T47D (cell line): Measurements from ENCODE around the gene CBFA2T3.

Source experiments
- DNase-seq, 2 experiments: peaks; one replicate each; pipeline versions ENCODE4 v3.0.0 to v3.0.0-alpha.2; 2011 to 2012; ENCODE audit warnings: low read depth in 1 of 2, low spot score in 1 of 2
- JUND ChIP-seq: IDR thresholded peaks from 2 replicates; pipeline ENCODE4 v1.6.1; 2012; ENCODE audit warnings: low read depth
- in situ Hi-C: cut with HindIII; loops from 2 replicates; pipeline ENCODE4 v1.10.0; 2016; ENCODE audit warnings: low sequenced_read_pairs, low pct_unique_long_range_greater_than_20kb

The CBFA2T3 gene

DNA sequence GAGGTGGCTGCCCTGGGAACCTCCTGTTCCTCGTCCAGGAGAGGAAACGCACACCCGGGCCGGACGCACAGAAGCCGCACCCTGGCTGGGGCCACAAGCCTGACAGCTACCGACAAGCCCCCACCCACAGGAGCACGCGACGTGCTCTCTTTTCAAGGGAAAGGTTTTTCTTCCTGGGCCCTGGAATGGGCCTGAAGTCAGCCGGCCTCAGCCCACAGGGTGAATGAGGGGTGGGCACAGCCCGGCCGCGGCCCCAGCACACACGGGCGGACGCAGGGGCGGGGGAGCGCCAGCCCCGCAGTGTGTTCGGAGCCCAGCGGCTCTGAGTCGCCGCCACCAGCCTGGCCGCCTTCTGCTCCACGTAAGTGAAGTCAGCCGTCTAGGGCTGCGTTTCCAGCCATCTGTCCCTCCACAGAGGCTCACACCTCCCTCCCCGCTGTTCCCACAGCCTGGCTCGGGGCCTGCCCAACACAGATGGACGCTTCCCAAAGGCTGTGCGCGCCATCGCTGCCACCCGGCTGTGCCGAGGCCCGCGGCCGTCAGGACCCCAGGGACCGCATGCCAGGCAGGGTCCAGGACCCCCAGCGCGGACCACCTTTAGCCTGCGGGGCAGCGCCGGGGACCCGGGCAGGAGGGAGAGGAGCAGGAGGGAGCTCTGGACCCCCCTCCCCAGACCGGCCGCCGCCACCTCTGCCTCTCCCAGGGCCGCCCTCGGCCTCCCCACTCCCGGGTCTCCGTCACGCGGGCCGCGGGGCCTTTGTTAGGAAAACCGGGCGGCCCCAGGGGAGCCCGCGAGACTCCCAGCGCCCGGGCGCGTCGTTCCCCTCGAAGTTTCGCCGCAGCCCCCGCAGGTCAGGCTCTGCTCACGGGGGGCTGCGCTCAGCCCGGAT is 36.8 kb downstream of the CBFA2T3 start:
- peak; percentile 55 to 79 for DNase-seq
- TF ChIP-seq JUND, result no peak
- in situ Hi-C loops, result no loop called here

DNA sequence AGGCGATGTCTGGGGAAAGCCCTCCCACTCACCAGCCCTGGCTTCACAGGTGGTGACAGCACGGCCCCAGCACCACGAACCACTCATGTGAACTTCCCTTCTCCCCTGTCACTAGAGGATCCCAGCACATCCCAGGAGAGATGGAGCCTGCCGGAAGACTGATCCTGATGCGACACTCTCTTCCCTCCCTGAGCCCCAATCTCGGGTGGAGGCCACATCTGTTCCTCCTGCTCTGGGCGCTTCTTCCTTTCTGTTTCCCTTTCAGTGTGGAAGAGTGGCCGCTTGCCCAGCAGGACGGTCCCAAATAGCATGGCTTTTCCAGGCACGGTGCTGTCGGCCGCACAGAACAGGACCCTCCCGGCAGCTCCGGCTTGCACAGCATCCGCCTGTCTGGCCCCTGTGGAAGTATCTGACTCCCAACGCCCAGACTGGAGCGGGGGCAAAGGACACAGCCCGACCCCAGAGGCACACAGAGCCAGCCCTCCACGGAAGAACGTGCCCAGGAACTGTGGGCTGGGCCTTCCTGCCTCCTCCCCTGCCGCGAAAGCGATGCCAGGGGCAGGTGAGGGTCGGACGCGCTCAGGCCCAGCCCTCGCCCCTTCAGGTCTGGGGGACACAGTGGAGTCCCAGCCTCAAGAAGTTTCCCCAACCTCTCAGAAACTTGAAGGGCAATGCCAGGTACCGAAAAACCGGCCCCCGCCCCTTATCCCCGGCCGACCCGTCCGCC is 37.6 kb downstream of the CBFA2T3 start:
- TF ChIP-seq JUND, result no peak
- in situ Hi-C loops, result no loop called here
- DNase-seq, result no peak

DNA sequence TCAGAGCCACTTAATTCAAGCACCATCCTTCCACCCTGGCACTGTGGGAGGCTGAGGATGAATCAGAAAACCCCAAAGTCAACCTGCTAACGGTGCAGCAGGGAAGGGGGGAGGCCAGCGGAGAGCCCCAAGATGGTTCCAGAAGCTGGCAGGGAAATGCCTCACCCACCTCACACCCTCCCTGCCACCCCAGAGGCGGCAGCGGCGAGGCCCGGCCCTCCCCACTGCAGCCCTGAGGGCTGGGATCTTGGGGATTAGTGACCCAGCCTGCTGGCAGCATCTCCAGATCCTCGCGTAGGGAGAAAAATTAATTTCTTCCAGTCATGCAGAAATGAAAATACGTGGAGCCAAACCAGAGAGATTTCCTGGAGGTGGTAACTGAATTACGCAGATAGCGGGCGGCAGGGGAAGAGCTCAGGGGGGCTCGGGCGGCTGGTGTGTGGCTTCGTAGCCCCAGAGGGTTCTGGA is 38.2 kb downstream of the CBFA2T3 start:
- TF ChIP-seq JUND, result no peak
- no peak for DNase-seq
- in situ Hi-C loops, result no loop called here

DNA sequence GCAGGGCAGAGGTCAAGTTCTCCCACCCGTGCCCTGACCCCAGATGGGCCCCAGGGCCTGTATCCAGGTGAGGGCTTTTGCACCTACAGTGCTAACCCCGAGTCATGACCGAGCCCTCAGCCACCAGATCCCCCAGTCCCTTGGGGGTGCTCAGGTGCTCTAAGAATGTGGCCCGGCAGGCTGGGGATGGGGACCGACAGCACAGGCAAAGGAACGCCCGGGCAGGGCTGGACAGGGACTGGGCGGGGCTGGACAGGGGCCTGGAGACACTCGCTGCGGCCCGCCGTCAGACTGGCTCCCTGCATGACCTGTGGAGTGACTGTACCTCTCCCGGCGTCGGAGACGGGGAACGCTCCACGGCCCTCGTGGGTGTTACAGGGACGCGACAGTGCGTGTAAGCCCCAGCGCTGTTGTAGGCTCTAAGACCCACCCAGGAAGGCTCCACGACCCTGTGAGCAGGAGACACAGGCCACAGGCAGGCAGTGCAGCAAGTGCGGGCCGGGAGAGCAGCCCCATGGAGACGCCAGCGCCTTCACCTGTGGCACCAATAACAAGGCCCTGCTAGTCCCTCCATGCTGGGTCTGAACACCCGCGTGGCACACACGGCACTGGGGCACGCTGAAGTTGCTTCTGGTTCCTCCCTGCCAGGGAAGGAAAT is 38.8 kb downstream of the CBFA2T3 start:
- peak; percentile 81 to 84 for DNase-seq
- no peak for TF ChIP-seq JUND
- in situ Hi-C loops, result no loop called here

DNA sequence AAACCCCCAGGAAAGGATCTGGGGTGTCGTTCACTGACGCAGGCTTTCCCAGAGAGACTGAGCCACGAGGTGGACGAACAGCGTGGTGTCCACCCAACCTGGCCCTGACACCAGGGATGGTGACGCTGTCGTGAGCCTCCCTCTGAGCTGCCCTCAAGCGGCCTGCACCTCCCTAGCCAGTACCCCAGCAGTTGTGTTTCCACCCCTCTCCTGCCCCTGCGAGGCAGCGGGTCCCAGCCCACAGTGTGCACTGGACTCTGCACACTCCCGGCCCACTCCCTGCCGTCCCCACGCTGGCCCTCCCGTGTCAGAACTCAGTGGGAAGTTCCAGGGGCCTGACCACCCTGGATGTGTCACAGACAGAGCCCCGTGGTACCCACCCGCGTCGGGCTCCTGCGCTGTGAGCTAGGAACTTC is 39.8 kb downstream of the CBFA2T3 start:
- TF ChIP-seq JUND, result no peak
- DNase-seq, result no peak
- in situ Hi-C loops, result no loop called here

DNA sequence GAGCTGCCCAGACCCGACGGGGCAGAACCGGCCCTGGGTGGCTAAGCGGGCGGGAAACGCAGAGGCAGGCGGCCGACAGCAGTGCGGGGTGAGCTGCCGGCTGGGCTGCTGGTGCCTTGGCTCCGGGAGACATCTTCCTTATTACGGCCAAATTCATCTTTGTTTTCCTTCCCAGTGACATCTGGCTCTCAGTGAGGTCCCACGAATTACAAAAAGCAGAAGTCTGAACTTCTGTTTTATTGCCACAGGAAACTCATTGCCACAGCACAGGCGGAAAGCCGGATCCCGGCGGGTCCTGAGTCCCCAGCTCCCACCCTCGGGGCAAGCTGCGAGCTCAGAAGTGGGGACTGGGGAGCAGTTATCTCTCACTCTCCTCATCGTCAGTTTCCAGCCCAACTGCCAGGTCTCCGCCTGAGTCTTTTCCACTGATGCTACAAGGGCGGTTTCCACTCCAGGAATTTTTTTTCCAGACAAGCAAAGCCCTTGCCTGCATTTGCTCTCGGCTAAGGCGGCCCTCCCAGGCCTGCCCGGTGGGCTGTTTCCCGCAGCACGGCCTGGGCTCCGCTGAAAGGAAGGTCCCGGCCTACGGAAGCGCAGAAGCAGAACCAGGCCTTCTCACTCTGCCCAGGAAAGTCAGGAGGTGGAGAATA is 40.3 kb downstream of the CBFA2T3 start:
- in situ Hi-C loops, result no loop called here
- no peak for TF ChIP-seq JUND
- no peak for DNase-seq

DNA sequence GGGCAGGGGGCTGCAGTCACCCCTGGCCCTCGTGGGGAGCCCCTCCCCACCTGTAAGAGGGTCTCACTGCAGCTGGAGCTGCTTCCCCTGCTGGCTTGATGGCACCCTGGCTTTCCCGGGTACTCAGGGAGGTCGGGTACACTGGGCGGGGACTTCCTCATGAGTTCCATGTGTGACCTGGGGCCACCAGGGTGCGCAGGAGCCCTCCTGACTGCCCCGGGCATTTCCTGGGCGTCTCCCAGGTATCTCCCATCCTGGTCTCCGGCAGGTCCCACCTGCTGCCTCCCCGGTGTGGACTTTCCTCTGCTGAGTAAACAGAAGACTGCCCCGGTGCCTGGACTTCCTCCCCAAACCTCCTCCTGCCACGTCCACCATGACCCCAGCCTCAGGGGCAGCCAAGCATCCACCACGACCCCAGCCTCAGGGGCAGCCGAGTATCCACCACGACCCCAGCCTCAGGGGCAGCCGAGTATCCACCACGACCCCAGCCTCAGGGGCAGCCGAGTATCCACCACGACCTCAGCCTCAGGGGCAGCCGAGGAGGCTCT is 40.9 kb downstream of the CBFA2T3 start:
- in situ Hi-C loops, result no loop called here
- peak; percentile 57 to 80 for DNase-seq

DNA sequence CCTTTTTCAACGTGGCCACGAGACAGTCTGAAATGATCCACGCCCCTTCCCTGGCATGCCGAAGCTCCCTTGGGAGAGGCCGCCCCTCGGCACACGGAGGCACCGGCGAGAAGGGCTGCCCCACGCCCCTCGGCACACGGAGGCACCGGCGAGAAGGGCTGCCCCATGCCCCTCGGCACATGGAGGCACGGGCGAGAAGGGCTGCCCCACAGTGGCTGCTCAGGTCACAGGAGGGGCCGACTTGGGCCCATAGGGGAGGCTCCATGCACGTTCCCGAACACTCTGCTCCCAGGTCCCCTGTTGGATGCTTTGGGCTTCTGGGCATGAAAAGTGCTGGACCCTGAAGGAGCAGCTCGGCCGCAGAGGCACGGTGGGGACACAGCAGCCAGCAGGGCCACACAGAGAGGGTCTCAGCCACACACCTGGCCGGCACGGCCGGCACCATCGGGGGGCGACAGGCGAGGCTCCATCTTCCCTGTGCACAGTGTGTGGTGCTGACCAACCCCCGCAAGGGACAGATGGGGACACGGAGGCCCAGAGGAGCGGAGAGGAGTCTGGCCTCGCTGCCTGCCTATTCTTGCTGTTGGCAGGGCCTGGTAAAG is 42.8 kb downstream of the CBFA2T3 start:
- no peak for DNase-seq
- in situ Hi-C loops, result no loop called here

More for the DNA sequence above, 40.9 kb downstream of the CBFA2T3 start:
- TF ChIP-seq JUND, result no peak

DNA sequence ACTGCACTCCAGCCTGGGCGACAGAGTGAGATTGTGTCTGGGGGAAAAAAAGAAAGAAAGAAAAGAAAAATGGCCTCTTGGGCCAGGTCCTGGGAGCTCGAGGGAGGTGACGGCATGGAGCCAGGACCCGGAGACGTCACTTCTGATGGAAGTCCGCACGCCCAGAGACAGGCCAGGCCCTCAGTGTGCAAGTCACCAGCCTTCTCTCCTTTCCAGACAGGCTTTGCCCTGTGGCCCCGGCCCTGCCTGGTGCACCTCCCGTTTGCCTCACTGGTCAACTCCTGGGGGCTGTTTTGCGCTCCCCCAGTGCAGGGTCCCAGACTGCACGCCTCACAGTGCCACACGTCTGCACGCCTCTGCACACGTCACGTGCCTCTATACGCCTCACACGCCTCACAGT is 44.1 kb downstream of the CBFA2T3 start:
- no peak for DNase-seq
- in situ Hi-C loops, result no loop called here
- TF ChIP-seq JUND, result no peak

More for the DNA sequence above, 42.8 kb downstream of the CBFA2T3 start:
- no peak for TF ChIP-seq JUND

DNA sequence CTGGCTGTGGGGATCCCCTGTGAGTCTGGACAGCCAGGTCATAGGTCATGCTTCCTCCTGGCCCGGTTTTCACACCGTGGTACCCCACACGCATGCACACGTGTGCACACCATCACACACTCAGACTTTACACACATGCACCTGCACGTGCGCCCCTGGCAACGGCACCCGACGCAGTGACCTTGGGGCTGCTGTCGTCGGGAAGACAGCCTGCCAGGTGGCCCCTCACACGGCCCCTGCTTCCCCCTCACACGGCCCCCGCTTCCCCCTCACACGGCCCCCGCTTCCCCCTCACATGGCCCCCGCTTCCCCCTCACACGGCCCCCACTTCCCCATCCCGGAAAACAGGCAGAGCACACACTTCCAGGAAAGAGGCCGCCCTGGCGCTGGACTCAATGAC is 45.1 kb downstream of the CBFA2T3 start:
- in situ Hi-C loops, result no loop called here
- DNase-seq, result no peak
- no peak for TF ChIP-seq JUND

DNA sequence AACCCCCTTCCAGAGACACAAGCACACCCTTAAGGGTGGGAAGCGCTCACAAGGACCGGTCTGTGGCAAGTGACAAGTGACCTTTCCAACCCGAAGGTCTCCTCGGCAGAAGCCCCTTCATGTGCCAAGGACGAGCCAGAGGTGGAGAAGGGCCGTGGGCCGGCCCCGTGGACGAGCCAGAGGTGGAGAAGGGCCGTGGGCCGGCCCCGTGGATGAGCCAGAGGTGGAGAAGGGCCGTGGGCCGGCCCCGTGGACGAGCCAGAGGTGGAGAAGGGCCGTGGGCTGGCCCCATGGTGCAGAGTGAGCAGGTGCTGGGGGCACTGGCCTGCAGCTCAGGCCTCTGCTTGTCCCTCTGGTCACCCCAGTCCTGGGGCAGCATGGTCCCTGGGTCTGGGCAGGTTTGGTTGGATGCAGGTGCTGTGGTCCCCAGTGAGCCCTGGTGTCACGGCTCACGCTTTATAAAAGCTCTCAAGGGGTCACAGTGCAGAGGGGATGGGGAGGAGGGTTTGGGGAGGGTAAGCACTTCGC is 45.6 kb downstream of the CBFA2T3 start:
- TF ChIP-seq JUND, result no peak
- no peak for DNase-seq
- in situ Hi-C loops, result no loop called here

DNA sequence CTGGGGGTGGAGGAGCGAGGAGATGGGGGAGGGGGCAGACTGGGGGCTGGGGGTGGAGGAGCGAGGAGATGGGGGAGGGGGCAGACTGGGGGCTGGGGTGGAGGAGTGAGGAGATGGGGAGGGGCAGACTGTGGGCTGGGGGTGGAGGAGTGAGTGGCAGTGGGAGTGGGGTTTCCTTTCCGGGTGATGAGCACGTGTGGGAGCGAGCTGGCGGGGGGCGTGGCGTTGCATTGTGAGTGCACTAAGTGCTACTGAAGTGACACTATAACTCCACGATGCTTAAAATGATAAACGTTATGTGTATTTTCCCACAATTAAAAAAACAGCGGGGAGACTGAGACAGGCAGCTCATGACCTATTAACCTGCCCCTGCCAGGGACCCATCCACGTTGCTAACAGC is 46.3 kb downstream of the CBFA2T3 start:
- no peak for TF ChIP-seq JUND
- DNase-seq, result no peak
- in situ Hi-C loops, result no loop called here
